Glutamatergic neuron (in vitro differentiated cells): ENCODE results near the gene FGF9. TPM values are rescaled to one million over a fixed set of nuclear protein-coding genes. Genes with fewer than 3 reads are reported as not detected.

Source experiments
- DNase-seq: peaks from one replicate; pipeline ENCODE4 v3.0.0; 2022
- H3K27ac Mint-ChIP-seq: one replicate; pipeline ENCODE4 v1.8.0; 2020; ENCODE audit warnings: mild to moderate bottlenecking, mixed read lengths, inconsistent platforms; ENCODE audit not compliant: unreplicated experiment
- H3K27me3 Mint-ChIP-seq: one replicate; pipeline ENCODE4 v1.8.0; 2020; ENCODE audit warnings: mild to moderate bottlenecking, moderate library complexity, mixed read lengths, inconsistent platforms; ENCODE audit not compliant: unreplicated experiment
- H3K36me3 Mint-ChIP-seq: one replicate; pipeline ENCODE4 v1.8.0; 2020; ENCODE audit warnings: mild to moderate bottlenecking, mixed read lengths, inconsistent platforms; ENCODE audit not compliant: unreplicated experiment
- H3K4me1 Mint-ChIP-seq: one replicate; pipeline ENCODE4 v1.8.0; 2020; ENCODE audit warnings: mild to moderate bottlenecking, low read depth, mixed read lengths, inconsistent platforms; ENCODE audit not compliant: unreplicated experiment
- H3K4me3 Mint-ChIP-seq: one replicate; pipeline ENCODE4 v1.8.0; 2020; ENCODE audit warnings: mild to moderate bottlenecking, mixed read lengths, inconsistent platforms; ENCODE audit not compliant: unreplicated experiment
- H3K9me3 Mint-ChIP-seq: one replicate; pipeline ENCODE4 v1.8.0; 2020; ENCODE audit warnings: mild to moderate bottlenecking, moderate library complexity, mixed read lengths, inconsistent platforms; ENCODE audit not compliant: unreplicated experiment
- CTCF ChIP-seq: fragments of 200-600 bp; sonication (generic); IDR thresholded peaks from one replicate; pipeline ENCODE4 v1.5.0; 2021; ENCODE audit not compliant: partially characterized antibody, unreplicated experiment
- total RNA-seq: library from RNA; stranded (reverse); fragmentation: NEBNext Ultra II Directional; extraction: Animal tissue kit (Norgen Biotek cat#: 25700); gene quantifications from one replicate; pipeline ENCODE4 v1.2.1, GENCODE V29; 2021; ENCODE audit not compliant: unreplicated experiment

FGF9 gene
- total RNA-seq, 1 donor from 2014 or later: 19.5 TPM

- DNase-seq: peak; percentile 75
- peaks cover 23% of the 10 kb centered on the region for H3K27me3 Mint-ChIP-seq
- peaks cover 23% of the 10 kb centered on the region for H3K9me3 Mint-ChIP-seq
- peak overlapping the region; percentile 59 for H3K27ac Mint-ChIP-seq
- H3K4me3 Mint-ChIP-seq: peak overlapping the region; percentile 87
- TF ChIP-seq CTCF: no peak
- H3K4me1 Mint-ChIP-seq: peaks cover 27% of the 10 kb centered on the region
- H3K36me3 Mint-ChIP-seq: peaks cover 7% of the 10 kb centered on the region
These were observed 3.1 kb downstream of the FGF9 start for GRCh38 chr13:21673789-21674489.

- H3K4me1 Mint-ChIP-seq: peaks cover 24% of the 10 kb centered on the region
- peaks cover 22% of the 10 kb centered on the region for H3K9me3 Mint-ChIP-seq
- peak overlapping the region; percentile 95 for H3K4me3 Mint-ChIP-seq
- DNase-seq: peak; percentile 58
- peaks cover 7% of the 10 kb centered on the region for H3K36me3 Mint-ChIP-seq
- H3K27me3 Mint-ChIP-seq: peaks cover 18% of the 10 kb centered on the region
- H3K27ac Mint-ChIP-seq: peak overlapping the region; percentile 85
- TF ChIP-seq CTCF: no peak
These were observed 3.7 kb downstream of the FGF9 start for GRCh38 chr13:21674490-21675009.

GRCh38 chr13:21675095-21675991 is 4.5 kb downstream of the FGF9 start:
- no peak for TF ChIP-seq CTCF
- H3K4me3 Mint-ChIP-seq: peak overlapping the region; percentile 95
- peaks cover 24% of the 10 kb centered on the region for H3K4me1 Mint-ChIP-seq
- peaks cover 17% of the 10 kb centered on the region for H3K27me3 Mint-ChIP-seq
- peak; percentile 55 for DNase-seq
- peak overlapping the region; percentile 34 for H3K27ac Mint-ChIP-seq
- peaks cover 20% of the 10 kb centered on the region for H3K9me3 Mint-ChIP-seq
- H3K36me3 Mint-ChIP-seq: peaks cover 7% of the 10 kb centered on the region

GRCh38 chr13:21676611-21677021 is 5.7 kb downstream of the FGF9 start:
- peaks cover 12% of the 10 kb centered on the region for H3K9me3 Mint-ChIP-seq
- peaks cover 7% of the 10 kb centered on the region for H3K36me3 Mint-ChIP-seq
- H3K4me3 Mint-ChIP-seq: peak overlapping the region; percentile 82
- peak overlapping the region; percentile 79 for H3K27ac Mint-ChIP-seq
- no peak for TF ChIP-seq CTCF
- H3K27me3 Mint-ChIP-seq: peaks cover 15% of the 10 kb centered on the region
- H3K4me1 Mint-ChIP-seq: peaks cover 19% of the 10 kb centered on the region
- peak; percentile 53 for DNase-seq
